Right lobe of liver (tissue), 4 donors: ENCODE data around the gene ADAM8.

ENCODE experiments used
- POLR2A ChIP-seq: fragments of 450-650 bp; IDR thresholded peaks from one replicate; pipeline ENCODE4 v1.6.1; 2017; ENCODE audit warnings: antibody characterized with exemption, mild to moderate bottlenecking
- TF ChIP-seq, protein P1 (sequence below), 4 donors: fragments of 200-600 bp in 3 of 4; fragments of 450-650 bp in 1 of 4; IDR thresholded peaks; one replicate each; pipeline versions ENCODE4 v1.5.1 to v1.8.0; 2016 to 2022; ENCODE audit warnings: antibody characterized with exemption in 4 of 4, mild to moderate bottlenecking in 2 of 4
- donor health status: DM: no; HTN: no; CAD: no.
- donor health status: DM: no; HTN: no; CAD: no.
- donor health status: DM: no; HTN: yes; CAD: no.

GRCh38 chr10:133315847-133316246 lies 39.2 kb upstream of the ADAM8 start:
- TF ChIP-seq, protein P1, sequence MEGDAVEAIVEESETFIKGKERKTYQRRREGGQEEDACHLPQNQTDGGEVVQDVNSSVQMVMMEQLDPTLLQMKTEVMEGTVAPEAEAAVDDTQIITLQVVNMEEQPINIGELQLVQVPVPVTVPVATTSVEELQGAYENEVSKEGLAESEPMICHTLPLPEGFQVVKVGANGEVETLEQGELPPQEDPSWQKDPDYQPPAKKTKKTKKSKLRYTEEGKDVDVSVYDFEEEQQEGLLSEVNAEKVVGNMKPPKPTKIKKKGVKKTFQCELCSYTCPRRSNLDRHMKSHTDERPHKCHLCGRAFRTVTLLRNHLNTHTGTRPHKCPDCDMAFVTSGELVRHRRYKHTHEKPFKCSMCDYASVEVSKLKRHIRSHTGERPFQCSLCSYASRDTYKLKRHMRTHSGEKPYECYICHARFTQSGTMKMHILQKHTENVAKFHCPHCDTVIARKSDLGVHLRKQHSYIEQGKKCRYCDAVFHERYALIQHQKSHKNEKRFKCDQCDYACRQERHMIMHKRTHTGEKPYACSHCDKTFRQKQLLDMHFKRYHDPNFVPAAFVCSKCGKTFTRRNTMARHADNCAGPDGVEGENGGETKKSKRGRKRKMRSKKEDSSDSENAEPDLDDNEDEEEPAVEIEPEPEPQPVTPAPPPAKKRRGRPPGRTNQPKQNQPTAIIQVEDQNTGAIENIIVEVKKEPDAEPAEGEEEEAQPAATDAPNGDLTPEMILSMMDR (IDR thresholded peaks at IDR 0.05) = no peak
- no peak for TF ChIP-seq POLR2A
